H1 (cell line): ENCODE results near the gene MAJIN.

Source experiments
- ATF2 ChIP-seq: IDR thresholded peaks from 2 replicates; pipeline ENCODE4 v1.6.1; 2012; ENCODE audit warnings: low read length, inconsistent platforms
- CHD1 ChIP-seq: IDR thresholded peaks from 2 replicates; pipeline ENCODE4 v1.6.1; 2012; ENCODE audit warnings: low read depth, low read length, improper control_type of control experiment
- CTCF ChIP-seq, 3 experiments: IDR thresholded peaks; 1 replicate in 2 of 3; 2 replicates in 1 of 3; pipeline versions ENCODE4 v1.5.1 to v1.6.1; 2011; ENCODE audit warnings: low read length in 3 of 3, mild to moderate bottlenecking in 3 of 3, inconsistent platforms in 2 of 3, low read depth in 1 of 3, moderate library complexity in 1 of 3; ENCODE audit not compliant: insufficient read depth in 1 of 3; ENCODE audit errors: control extremely low read depth in 1 of 3
- KDM1A ChIP-seq: fragments of 200-600, 300-600 bp; sonication (generic); IDR thresholded peaks from 2 replicates; pipeline ENCODE4 v1.7.1; 2016; ENCODE audit warnings: mild to moderate bottlenecking, low read length, borderline replicate concordance
- POLR2A ChIP-seq, 2 experiments: IDR thresholded peaks; 1 replicate in 1 of 2; 2 replicates in 1 of 2; pipeline ENCODE4 v1.6.1; 2011; ENCODE audit warnings: low read depth in 2 of 2, low read length in 2 of 2, mild to moderate bottlenecking in 2 of 2; ENCODE audit errors: control extremely low read depth in 1 of 2
- POLR2AphosphoS5 ChIP-seq: IDR thresholded peaks from 2 replicates; pipeline ENCODE4 v1.6.1; 2011; ENCODE audit warnings: low read depth, low read length
- TBP ChIP-seq: IDR thresholded peaks from 2 replicates; pipeline ENCODE4 v1.6.1; 2011; ENCODE audit warnings: low read depth, low read length, improper control_type of control experiment

GRCh38 chr11:64894070-64894811 is 77.7 kb downstream of the MAJIN start:
- no peak for TF ChIP-seq CHD1
- TF ChIP-seq CTCF (IDR thresholded peaks at IDR 0.05; ENCODE audit: control extremely low read depth in 1 of 3, insufficient read depth in 1 of 3, low read depth in 1 of 3, low read length in 3 of 3) = peak in 2 of 3 experiments; percentile 95 to 96; a peak in 3 of 4 replicates
- TF ChIP-seq POLR2A (IDR thresholded peaks at IDR 0.05; ENCODE audit: control extremely low read depth in 1 of 2, low read depth in 2 of 2, low read length in 2 of 2) = no peak
- TF ChIP-seq ATF2 = no peak
- no peak for TF ChIP-seq KDM1A
- peak; percentile 36; the same call in 1 of the 2 replicates for TF ChIP-seq TBP
- TF ChIP-seq POLR2AphosphoS5 = no peak
